Mucosa of stomach (tissue), 1 donor: Measurements from ENCODE around the gene IKZF5.

Experiments
- H3K27me3 ChIP-seq: one replicate; pipeline ENCODE4 v1.7.0; 2013; ENCODE audit warnings: mild to moderate bottlenecking, low read length; ENCODE audit not compliant: control insufficient read depth, insufficient read depth
- H3K36me3 ChIP-seq: one replicate; pipeline ENCODE4 v1.7.0; 2013; ENCODE audit warnings: low read length; ENCODE audit not compliant: control insufficient read depth, insufficient read depth
- H3K4me1 ChIP-seq: one replicate; pipeline ENCODE4 v1.7.0; 2013; ENCODE audit warnings: mild to moderate bottlenecking, low read length; ENCODE audit not compliant: control insufficient read depth, insufficient read depth
- H3K4me3 ChIP-seq: one replicate; pipeline ENCODE4 v1.7.0; 2013; ENCODE audit warnings: low read length
- H3K9ac ChIP-seq: one replicate; pipeline ENCODE4 v1.7.0; 2013; ENCODE audit warnings: mild to moderate bottlenecking, low read length, moderate library complexity
- H3K9me3 ChIP-seq: one replicate; pipeline ENCODE4 v1.7.0; 2013; ENCODE audit warnings: mild to moderate bottlenecking, low read length, moderate library complexity; ENCODE audit not compliant: control insufficient read depth
- donor health status: Pancreatic carcinoma.

The IKZF5 gene

GRCh38 chr10:122995936-122996335, 12.7 kb downstream of the IKZF5 start:
- no peaks in the 10 kb centered on the region for H3K36me3 ChIP-seq
- no peak overlapping the region for H3K4me3 ChIP-seq
- no peaks in the 10 kb centered on the region for H3K27me3 ChIP-seq
- no peaks in the 10 kb centered on the region for H3K9me3 ChIP-seq
- peaks cover 10% of the 10 kb centered on the region for H3K4me1 ChIP-seq
- H3K9ac ChIP-seq: no peak overlapping the region

DNA sequence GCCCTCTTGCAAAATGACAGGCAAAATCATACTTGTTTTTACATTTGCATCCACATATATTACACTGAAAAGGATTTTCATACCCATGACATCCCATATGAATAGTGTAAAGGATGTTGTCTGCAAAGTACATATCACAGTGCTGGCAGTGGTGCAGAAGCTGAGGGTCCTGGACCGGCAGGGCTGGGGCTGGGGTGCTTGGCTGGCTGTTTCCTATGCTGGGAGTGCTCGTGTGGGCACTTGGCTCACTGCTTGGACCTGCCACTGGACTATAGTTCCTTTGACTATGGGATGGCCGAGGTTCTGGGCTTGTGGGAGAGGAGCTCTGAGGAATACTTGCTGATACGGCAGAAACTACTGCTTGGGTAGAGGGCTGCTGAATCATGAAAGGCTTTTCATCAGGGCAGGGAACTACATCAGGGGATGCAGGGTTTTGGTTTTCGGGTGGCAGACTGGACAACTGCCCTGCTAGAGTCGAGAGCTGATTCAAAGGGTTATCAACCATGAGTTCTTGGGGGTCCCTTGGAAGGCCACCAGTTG, 14.7 kb downstream of the IKZF5 start:
- H3K27me3 ChIP-seq: no peaks in the 10 kb centered on the region
- H3K4me3 ChIP-seq: no peak overlapping the region
- no peaks in the 10 kb centered on the region for H3K36me3 ChIP-seq
- H3K9ac ChIP-seq: no peak overlapping the region
- H3K4me1 ChIP-seq: no peaks in the 10 kb centered on the region
- H3K9me3 ChIP-seq: no peaks in the 10 kb centered on the region

GRCh38 chr10:122992031-122992585, 16.5 kb downstream of the IKZF5 start:
- no peaks in the 10 kb centered on the region for H3K9me3 ChIP-seq
- H3K36me3 ChIP-seq: no peaks in the 10 kb centered on the region
- H3K4me1 ChIP-seq: no peaks in the 10 kb centered on the region
- H3K9ac ChIP-seq: no peak overlapping the region
- H3K4me3 ChIP-seq: no peak overlapping the region
- no peaks in the 10 kb centered on the region for H3K27me3 ChIP-seq

- Histone ChIP-seq H3K4me3 (no peak overlapping the region), H3K36me3 (no peaks in the 10 kb centered on the region), H3K4me1 (no peaks in the 10 kb centered on the region), H3K27me3 (no peaks in the 10 kb centered on the region), H3K9me3 (no peaks in the 10 kb centered on the region), H3K9ac (no peak overlapping the region)
Observed at GRCh38 chr10:122990278-122990677, 18.3 kb downstream of the IKZF5 start.

DNA sequence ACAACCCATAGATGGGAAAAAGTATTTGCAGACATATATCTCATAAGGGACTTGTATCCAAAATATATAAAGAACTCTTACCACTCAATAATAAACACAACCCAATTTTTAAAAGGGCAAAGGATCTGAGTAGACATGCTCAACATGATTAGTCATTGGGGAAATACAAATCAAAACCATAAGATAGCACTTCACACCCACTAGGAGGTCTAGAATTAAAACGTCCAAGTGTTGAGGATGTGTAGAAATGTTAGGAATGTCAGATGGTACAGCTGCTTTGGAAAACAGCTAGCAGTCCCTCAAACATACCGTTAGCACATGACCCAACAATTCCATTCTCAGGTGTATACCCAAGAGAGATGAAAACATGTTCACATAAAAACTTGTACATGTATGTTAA, 20.1 kb downstream of the IKZF5 start:
- Histone ChIP-seq H3K4me3 (no peak overlapping the region), H3K9ac (no peak overlapping the region), H3K36me3 (no peaks in the 10 kb centered on the region), H3K4me1 (no peaks in the 10 kb centered on the region), H3K27me3 (no peaks in the 10 kb centered on the region), H3K9me3 (no peaks in the 10 kb centered on the region)

- no peak overlapping the region for H3K4me3 ChIP-seq
- no peaks in the 10 kb centered on the region for H3K9me3 ChIP-seq
- no peaks in the 10 kb centered on the region for H3K27me3 ChIP-seq
- no peaks in the 10 kb centered on the region for H3K4me1 ChIP-seq
- H3K9ac ChIP-seq: no peak overlapping the region
- H3K36me3 ChIP-seq: no peaks in the 10 kb centered on the region
Observed at GRCh38 chr10:122986335-122986734, 22.3 kb downstream of the IKZF5 start.

- no peak overlapping the region for H3K4me3 ChIP-seq
- H3K9ac ChIP-seq: no peak overlapping the region
- H3K36me3 ChIP-seq: no peaks in the 10 kb centered on the region
- H3K9me3 ChIP-seq: no peaks in the 10 kb centered on the region
- H3K4me1 ChIP-seq: no peaks in the 10 kb centered on the region
- no peaks in the 10 kb centered on the region for H3K27me3 ChIP-seq
Observed at GRCh38 chr10:122984708-122985107, 23.9 kb downstream of the IKZF5 start.

DNA sequence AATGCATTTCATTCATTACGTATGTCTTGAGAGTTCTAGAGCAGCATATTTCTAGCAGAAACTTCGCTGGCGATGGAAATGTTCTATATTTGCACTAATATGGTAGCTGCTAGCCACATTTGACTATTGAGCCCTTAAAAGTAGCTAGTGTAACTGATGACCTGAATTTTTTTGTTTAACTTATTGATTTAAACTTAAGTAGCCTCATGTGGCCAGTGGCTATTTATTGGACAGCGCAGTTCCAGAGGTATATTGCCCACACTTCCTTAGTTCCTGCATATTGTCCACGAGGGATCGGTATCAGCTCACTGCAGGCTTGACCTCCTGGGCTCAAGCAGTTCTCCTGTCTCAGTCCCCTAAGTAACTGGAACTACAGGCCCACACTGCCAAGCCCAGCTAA, 24.7 kb downstream of the IKZF5 start:
- no peak overlapping the region for H3K4me3 ChIP-seq
- H3K4me1 ChIP-seq: no peaks in the 10 kb centered on the region
- H3K9me3 ChIP-seq: no peaks in the 10 kb centered on the region
- H3K9ac ChIP-seq: no peak overlapping the region
- no peaks in the 10 kb centered on the region for H3K36me3 ChIP-seq
- H3K27me3 ChIP-seq: no peaks in the 10 kb centered on the region

DNA sequence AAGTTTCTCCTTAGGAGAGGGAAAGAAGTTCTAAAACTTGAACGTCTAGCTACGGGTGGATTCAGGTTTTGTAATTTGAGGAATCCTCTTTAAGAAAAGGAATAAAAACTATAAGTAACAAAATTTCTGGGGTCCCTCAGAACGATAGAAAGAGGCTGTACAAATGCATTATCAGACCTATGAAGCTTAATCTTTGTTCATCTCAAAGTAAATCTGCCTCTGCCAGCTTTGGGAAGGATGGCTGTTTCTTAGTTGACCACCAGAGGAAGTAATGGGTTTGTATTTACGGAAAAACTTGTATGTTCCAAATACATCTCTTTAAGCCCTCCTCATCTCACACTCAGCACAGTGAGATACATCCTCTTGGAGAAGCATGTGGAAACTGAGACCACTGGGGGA, 27.5 kb downstream of the IKZF5 start:
- H3K4me1 ChIP-seq: no peaks in the 10 kb centered on the region
- no peak overlapping the region for H3K9ac ChIP-seq
- no peaks in the 10 kb centered on the region for H3K9me3 ChIP-seq
- no peak overlapping the region for H3K4me3 ChIP-seq
- H3K27me3 ChIP-seq: no peaks in the 10 kb centered on the region
- H3K36me3 ChIP-seq: no peaks in the 10 kb centered on the region

- H3K9me3 ChIP-seq: no peaks in the 10 kb centered on the region
- H3K4me1 ChIP-seq: no peaks in the 10 kb centered on the region
- H3K27me3 ChIP-seq: no peaks in the 10 kb centered on the region
- H3K36me3 ChIP-seq: no peaks in the 10 kb centered on the region
- H3K9ac ChIP-seq: peak within 1 kb of the TSS; percentile 66
- H3K4me3 ChIP-seq: peak within 1 kb of the TSS; percentile 66
Observed at GRCh38 chr10:122980209-122981065, 28.2 kb downstream of the IKZF5 start, which contains the start of gene PSTK. PSTK (plus strand) TSS chr10:122980401; CDS start chr10:122980480, 79 bp downstream.

DNA sequence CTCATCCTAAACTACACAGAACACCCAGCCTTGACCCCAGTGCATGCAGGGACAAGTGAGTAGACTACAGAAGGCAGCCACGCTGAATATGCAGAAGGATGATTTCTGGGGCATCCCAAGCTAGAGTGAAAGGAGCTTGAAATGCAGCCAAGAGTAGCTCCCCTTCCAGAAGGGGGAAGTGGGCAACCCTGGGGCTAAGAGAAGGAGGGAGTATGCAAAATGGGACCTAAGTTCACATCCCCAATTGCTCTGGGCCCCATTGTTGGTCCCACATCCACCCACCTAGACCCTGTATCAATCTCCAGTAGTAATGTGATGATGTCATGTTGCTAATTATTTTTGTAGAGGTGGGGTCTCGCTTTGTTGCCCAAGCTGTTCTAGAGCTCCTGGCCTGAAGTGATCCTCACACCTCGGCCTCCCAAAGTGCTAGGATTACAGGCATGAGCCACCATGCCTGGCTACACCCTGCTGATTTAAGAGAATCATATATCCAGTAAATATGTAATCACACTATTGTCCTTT, 34.0 kb downstream of the IKZF5 start:
- Histone ChIP-seq H3K9me3 (no peaks in the 10 kb centered on the region), H3K36me3 (no peaks in the 10 kb centered on the region), H3K27me3 (no peaks in the 10 kb centered on the region), H3K4me1 (no peaks in the 10 kb centered on the region), H3K4me3 (no peak overlapping the region), H3K9ac (no peak overlapping the region)

DNA sequence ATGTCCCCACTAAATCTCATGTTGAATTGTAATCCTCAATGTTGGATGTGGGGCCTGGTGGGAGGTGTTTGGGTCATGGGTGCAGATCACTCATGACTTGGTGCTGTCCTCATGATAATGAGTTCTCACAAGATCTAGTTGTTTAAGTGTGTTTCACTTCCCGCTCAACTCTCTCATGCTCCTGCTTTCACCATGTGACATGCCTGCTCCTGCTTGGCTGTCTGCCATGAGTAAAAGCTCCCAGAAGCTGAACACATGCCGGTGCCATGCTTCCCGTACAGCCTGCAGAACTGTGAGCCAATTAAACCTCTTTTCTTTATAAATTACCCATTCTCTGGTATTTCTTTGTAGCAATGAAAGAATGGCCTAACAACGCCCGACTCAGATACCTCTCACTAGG, 34.6 kb downstream of the IKZF5 start:
- Histone ChIP-seq H3K36me3 (no peaks in the 10 kb centered on the region), H3K27me3 (no peaks in the 10 kb centered on the region), H3K9ac (no peak overlapping the region), H3K4me3 (no peak overlapping the region), H3K9me3 (no peaks in the 10 kb centered on the region), H3K4me1 (no peaks in the 10 kb centered on the region)
